Measurements from ENCODE around the gene CYSLTR2.

CYSLTR2 gene

DNA sequence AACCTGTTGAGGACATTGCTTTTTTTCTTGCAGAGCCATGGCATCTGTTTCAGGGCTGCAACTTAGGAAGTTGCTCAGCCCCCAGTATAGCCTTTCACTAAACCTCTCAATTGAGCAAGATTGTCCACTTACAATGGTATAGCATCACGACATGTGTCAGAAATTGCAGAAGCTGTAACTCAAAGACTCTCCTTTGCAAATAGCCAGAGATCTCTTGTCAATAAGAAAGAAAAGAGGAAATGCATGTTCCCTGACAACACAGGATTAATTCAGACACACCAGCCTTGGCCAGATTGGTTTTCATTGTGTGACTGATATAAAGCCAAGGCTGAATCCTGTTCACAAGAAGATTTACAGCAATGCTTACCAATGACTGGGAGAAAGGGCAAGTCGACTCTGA lies 38.7 kb upstream of the CYSLTR2 start (continued):
- TF ChIP-seq, protein P1, sequence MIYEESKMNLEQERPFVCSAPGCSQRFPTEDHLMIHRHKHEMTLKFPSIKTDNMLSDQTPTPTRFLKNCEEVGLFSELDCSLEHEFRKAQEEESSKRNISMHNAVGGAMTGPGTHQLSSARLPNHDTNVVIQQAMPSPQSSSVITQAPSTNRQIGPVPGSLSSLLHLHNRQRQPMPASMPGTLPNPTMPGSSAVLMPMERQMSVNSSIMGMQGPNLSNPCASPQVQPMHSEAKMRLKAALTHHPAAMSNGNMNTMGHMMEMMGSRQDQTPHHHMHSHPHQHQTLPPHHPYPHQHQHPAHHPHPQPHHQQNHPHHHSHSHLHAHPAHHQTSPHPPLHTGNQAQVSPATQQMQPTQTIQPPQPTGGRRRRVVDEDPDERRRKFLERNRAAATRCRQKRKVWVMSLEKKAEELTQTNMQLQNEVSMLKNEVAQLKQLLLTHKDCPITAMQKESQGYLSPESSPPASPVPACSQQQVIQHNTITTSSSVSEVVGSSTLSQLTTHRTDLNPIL (CRISPR knock-in tag; IDR thresholded peaks at IDR 0.05; ENCODE audit: low read depth): no peak
- TF ChIP-seq OSR1 (CRISPR knock-in tag; IDR thresholded peaks at IDR 0.05) (no peak), SNAI2 (CRISPR knock-in tag; IDR thresholded peaks at IDR 0.05) (no peak)
- TF ChIP-seq, protein P2, sequence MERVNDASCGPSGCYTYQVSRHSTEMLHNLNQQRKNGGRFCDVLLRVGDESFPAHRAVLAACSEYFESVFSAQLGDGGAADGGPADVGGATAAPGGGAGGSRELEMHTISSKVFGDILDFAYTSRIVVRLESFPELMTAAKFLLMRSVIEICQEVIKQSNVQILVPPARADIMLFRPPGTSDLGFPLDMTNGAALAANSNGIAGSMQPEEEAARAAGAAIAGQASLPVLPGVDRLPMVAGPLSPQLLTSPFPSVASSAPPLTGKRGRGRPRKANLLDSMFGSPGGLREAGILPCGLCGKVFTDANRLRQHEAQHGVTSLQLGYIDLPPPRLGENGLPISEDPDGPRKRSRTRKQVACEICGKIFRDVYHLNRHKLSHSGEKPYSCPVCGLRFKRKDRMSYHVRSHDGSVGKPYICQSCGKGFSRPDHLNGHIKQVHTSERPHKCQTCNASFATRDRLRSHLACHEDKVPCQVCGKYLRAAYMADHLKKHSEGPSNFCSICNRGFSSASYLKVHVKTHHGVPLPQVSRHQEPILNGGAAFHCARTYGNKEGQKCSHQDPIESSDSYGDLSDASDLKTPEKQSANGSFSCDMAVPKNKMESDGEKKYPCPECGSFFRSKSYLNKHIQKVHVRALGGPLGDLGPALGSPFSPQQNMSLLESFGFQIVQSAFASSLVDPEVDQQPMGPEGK (CRISPR knock-in tag; IDR thresholded peaks at IDR 0.05; ENCODE audit: borderline replicate concordance): no peak
- TF ChIP-seq, protein P3, sequence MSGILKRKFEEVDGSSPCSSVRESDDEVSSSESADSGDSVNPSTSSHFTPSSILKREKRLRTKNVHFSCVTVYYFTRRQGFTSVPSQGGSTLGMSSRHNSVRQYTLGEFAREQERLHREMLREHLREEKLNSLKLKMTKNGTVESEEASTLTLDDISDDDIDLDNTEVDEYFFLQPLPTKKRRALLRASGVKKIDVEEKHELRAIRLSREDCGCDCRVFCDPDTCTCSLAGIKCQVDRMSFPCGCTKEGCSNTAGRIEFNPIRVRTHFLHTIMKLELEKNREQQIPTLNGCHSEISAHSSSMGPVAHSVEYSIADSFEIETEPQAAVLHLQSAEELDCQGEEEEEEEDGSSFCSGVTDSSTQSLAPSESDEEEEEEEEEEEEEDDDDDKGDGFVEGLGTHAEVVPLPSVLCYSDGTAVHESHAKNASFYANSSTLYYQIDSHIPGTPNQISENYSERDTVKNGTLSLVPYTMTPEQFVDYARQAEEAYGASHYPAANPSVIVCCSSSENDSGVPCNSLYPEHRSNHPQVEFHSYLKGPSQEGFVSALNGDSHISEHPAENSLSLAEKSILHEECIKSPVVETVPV (CRISPR knock-in tag; IDR thresholded peaks at IDR 0.05): no peak

DNA sequence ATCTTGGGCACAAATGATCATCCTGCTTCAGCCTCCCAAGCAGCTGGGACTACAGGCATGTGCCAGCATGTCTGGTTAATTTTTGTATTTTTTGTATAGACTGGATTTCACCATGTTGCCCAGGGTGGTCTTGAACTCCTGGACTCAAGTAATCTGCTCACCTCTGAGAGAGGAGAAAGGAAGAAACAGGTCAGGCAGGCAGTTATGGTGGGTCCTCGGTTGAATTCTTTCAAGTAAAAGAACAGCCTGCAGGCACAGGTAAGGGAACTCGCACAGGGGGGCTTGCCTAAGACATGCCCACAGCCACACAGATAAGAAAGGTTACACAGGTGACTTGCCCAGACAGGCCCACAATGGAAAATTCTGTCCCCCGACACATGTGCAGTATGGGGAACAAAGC lies 34.8 kb upstream of the CYSLTR2 start:
- TF ChIP-seq RARB (CRISPR knock-in tag; IDR thresholded peaks at IDR 0.05) (no peak), ZFP3 (CRISPR knock-in tag; IDR thresholded peaks at IDR 0.05) (no peak), ZNF565 (CRISPR knock-in tag; conservative IDR thresholded peaks at IDR 0.05; ENCODE audit: low read depth) (no peak), CSDC2 (CRISPR knock-in tag; IDR thresholded peaks at IDR 0.05) (no peak), GLIS3 (CRISPR knock-in tag; IDR thresholded peaks at IDR 0.05) (no peak), PPARA (CRISPR knock-in tag; IDR thresholded peaks at IDR 0.05; ENCODE audit: borderline replicate concordance) (no peak), TCF4 (CRISPR knock-in tag; IDR thresholded peaks at IDR 0.05; ENCODE audit: borderline replicate concordance) (no peak), BACH2 (CRISPR knock-in tag; IDR thresholded peaks at IDR 0.05; ENCODE audit: borderline replicate concordance) (no peak), OSR1 (CRISPR knock-in tag; IDR thresholded peaks at IDR 0.05) (no peak), ESRRG (CRISPR knock-in tag; IDR thresholded peaks at IDR 0.05) (no peak), ARNTL (CRISPR knock-in tag; IDR thresholded peaks at IDR 0.05; ENCODE audit: borderline replicate concordance, low read depth) (no peak), ZNF70 (CRISPR knock-in tag; IDR thresholded peaks at IDR 0.05) (no peak), ZNF8 (CRISPR knock-in tag; IDR thresholded peaks at IDR 0.05) (no peak), TOX (CRISPR knock-in tag; IDR thresholded peaks at IDR 0.05; ENCODE audit: borderline replicate concordance) (no peak), ISL1 (CRISPR knock-in tag; IDR thresholded peaks at IDR 0.05) (no peak)
- TF ChIP-seq, protein P1 (CRISPR knock-in tag; IDR thresholded peaks at IDR 0.05; ENCODE audit: low read depth): no peak
- TF ChIP-seq, protein P2 (CRISPR knock-in tag; IDR thresholded peaks at IDR 0.05; ENCODE audit: borderline replicate concordance): no peak
- TF ChIP-seq, protein P4, sequence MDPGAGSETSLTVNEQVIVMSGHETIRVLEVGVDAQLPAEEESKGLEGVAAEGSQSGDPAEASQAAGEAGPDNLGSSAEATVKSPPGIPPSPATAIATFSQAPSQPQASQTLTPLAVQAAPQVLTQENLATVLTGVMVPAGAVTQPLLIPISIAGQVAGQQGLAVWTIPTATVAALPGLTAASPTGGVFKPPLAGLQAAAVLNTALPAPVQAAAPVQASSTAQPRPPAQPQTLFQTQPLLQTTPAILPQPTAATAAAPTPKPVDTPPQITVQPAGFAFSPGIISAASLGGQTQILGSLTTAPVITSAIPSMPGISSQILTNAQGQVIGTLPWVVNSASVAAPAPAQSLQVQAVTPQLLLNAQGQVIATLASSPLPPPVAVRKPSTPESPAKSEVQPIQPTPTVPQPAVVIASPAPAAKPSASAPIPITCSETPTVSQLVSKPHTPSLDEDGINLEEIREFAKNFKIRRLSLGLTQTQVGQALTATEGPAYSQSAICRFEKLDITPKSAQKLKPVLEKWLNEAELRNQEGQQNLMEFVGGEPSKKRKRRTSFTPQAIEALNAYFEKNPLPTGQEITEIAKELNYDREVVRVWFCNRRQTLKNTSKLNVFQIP (CRISPR knock-in tag; IDR thresholded peaks at IDR 0.05; ENCODE audit: borderline replicate concordance, low read depth): no peak
- ATAC-seq: no peak

DNA sequence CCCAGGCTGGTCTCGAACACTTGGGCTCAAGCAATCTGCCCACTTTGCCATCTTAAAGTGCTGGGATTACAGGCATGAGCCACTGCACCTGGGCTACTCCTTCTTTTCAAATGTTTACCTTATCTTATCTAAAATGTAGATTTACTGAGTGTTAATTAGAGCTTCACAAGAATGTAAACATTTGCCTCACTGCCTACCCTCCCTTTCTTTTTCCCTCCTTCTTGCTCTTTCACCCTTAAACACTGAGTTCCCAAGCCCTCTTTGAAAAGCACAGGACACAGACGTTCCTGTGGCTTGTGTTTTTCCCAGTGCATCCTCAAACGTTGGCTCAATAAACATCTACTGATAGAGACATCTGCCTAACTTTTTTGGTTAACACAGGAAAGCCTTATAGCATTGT lies 32.7 kb upstream of the CYSLTR2 start:
- no peak for ATAC-seq
- TF ChIP-seq TCF4 (CRISPR knock-in tag; IDR thresholded peaks at IDR 0.05; ENCODE audit: borderline replicate concordance): no peak
- TF ChIP-seq, protein P5, sequence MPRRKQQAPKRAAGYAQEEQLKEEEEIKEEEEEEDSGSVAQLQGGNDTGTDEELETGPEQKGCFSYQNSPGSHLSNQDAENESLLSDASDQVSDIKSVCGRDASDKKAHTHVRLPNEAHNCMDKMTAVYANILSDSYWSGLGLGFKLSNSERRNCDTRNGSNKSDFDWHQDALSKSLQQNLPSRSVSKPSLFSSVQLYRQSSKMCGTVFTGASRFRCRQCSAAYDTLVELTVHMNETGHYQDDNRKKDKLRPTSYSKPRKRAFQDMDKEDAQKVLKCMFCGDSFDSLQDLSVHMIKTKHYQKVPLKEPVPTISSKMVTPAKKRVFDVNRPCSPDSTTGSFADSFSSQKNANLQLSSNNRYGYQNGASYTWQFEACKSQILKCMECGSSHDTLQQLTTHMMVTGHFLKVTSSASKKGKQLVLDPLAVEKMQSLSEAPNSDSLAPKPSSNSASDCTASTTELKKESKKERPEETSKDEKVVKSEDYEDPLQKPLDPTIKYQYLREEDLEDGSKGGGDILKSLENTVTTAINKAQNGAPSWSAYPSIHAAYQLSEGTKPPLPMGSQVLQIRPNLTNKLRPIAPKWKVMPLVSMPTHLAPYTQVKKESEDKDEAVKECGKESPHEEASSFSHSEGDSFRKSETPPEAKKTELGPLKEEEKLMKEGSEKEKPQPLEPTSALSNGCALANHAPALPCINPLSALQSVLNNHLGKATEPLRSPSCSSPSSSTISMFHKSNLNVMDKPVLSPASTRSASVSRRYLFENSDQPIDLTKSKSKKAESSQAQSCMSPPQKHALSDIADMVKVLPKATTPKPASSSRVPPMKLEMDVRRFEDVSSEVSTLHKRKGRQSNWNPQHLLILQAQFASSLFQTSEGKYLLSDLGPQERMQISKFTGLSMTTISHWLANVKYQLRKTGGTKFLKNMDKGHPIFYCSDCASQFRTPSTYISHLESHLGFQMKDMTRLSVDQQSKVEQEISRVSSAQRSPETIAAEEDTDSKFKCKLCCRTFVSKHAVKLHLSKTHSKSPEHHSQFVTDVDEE (CRISPR knock-in tag; IDR thresholded peaks at IDR 0.05): no peak
- TF ChIP-seq ZNF70 (CRISPR knock-in tag; IDR thresholded peaks at IDR 0.05): no peak
- no peak for TF ChIP-seq GLIS3 (CRISPR knock-in tag; IDR thresholded peaks at IDR 0.05)
- TF ChIP-seq TOX (CRISPR knock-in tag; IDR thresholded peaks at IDR 0.05; ENCODE audit: borderline replicate concordance): no peak
- TF ChIP-seq ZFP30 (CRISPR knock-in tag; IDR thresholded peaks at IDR 0.05): no peak
- TF ChIP-seq ISL1 (CRISPR knock-in tag; IDR thresholded peaks at IDR 0.05): no peak
- no peak for TF ChIP-seq OSR1 (CRISPR knock-in tag; IDR thresholded peaks at IDR 0.05)
- no peak for TF ChIP-seq ZNF565 (CRISPR knock-in tag; conservative IDR thresholded peaks at IDR 0.05; ENCODE audit: low read depth)
- TF ChIP-seq BACH2 (CRISPR knock-in tag; IDR thresholded peaks at IDR 0.05; ENCODE audit: borderline replicate concordance): no peak
- no peak for TF ChIP-seq PPARA (CRISPR knock-in tag; IDR thresholded peaks at IDR 0.05; ENCODE audit: borderline replicate concordance)
- no peak for TF ChIP-seq CSDC2 (CRISPR knock-in tag; IDR thresholded peaks at IDR 0.05)
- no peak for TF ChIP-seq ZNF8 (CRISPR knock-in tag; IDR thresholded peaks at IDR 0.05)
- no peak for TF ChIP-seq SNAI2 (CRISPR knock-in tag; IDR thresholded peaks at IDR 0.05)
- no peak for TF ChIP-seq ZC3H10 (CRISPR knock-in tag; IDR thresholded peaks at IDR 0.05)
- no peak for TF ChIP-seq ARNTL (CRISPR knock-in tag; IDR thresholded peaks at IDR 0.05; ENCODE audit: borderline replicate concordance, low read depth)
